AG09319 (cell line): Measurements from ENCODE around the gene NPC1.

Experiments
- DNase-seq: peaks from one replicate; pipeline ENCODE4 v3.0.0-alpha.2; 2010; ENCODE audit warnings: low read depth; ENCODE audit errors: extremely low read depth
- CTCF ChIP-seq: IDR thresholded peaks from 2 replicates; pipeline ENCODE4 v1.5.1; 2011; ENCODE audit warnings: low read depth, mild to moderate bottlenecking, inconsistent platforms, low read length, moderate library complexity

NPC1 gene

GRCh38 chr18:23542461-23542860, 43.8 kb downstream of the NPC1 start:
- no peak for DNase-seq
- no peak for TF ChIP-seq CTCF

- DNase-seq: no peak
- no peak for TF ChIP-seq CTCF
These were observed 44.8 kb downstream of the NPC1 start for GRCh38 chr18:23541349-23542093.

- no peak for DNase-seq
- TF ChIP-seq CTCF: no peak
These were observed 45.4 kb downstream of the NPC1 start for GRCh38 chr18:23540867-23541266.

GRCh38 chr18:23539911-23540525, 46.3 kb downstream of the NPC1 start:
- no peak for TF ChIP-seq CTCF
- DNase-seq: no peak

- TF ChIP-seq CTCF: no peak
- DNase-seq: no peak
These were observed 47.0 kb downstream of the NPC1 start for GRCh38 chr18:23539296-23539695.

GRCh38 chr18:23538870-23539269, 47.4 kb downstream of the NPC1 start:
- no peak for TF ChIP-seq CTCF
- DNase-seq: no peak

- no peak for TF ChIP-seq CTCF
- DNase-seq: no peak
These were observed 48.3 kb downstream of the NPC1 start for GRCh38 chr18:23538001-23538400.
